ENCODE data around the gene KCTD4.

DNA sequence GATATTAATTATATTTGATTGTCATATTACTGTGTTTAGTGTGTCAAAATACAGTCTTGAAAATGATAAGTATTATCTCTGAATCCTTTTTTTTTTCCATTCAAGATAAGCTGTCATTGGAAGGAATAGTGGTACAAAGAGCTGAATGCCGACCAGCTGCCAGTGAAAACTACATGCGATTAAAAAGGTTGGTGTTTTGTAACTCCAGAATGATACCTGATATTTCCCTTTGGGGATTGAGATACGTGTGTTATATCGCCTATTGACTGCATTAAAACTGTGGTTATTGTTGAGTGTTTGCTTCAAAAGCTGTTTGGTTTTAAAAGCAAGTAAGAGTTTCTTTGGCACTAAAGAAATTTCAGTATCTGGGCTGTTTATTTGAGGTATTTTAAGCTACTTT lies 6.5 kb upstream of the KCTD4 start:
- TF ChIP-seq CTCF (IDR thresholded peaks at IDR 0.05; ENCODE audit: low read depth, low read length) (no peak), EZH2phosphoT487 (IDR thresholded peaks at IDR 0.05; ENCODE audit: low read depth) (no peak)

Data from OCI-LY3 (cell line).